T-helper 9 cell (primary cell): Measurements from ENCODE around the gene AMPD3.

Experiments used
- DNase-seq: peaks from one replicate; pipeline ENCODE4 v3.0.0-alpha.2; 2020

AMPD3 gene

DNA sequence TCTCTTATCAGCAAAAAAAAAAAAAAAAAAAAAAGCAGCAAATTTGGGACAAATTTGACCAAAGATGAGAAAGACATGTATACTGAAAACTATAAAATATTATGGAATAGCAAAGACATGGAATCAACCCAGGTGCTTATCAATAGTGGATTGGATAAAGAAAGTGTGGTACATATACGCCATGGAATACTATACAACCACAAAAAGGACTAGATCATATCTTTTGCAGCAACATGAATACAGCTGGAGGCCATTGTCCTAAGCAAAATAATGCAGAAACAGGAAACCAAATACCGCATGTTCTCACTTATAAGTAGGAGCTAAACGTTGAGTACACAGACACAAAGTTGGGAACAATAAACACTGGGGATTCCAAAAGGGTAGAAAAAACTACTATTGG, 87.7 kb downstream of the AMPD3 start:
- no peak for DNase-seq

DNA sequence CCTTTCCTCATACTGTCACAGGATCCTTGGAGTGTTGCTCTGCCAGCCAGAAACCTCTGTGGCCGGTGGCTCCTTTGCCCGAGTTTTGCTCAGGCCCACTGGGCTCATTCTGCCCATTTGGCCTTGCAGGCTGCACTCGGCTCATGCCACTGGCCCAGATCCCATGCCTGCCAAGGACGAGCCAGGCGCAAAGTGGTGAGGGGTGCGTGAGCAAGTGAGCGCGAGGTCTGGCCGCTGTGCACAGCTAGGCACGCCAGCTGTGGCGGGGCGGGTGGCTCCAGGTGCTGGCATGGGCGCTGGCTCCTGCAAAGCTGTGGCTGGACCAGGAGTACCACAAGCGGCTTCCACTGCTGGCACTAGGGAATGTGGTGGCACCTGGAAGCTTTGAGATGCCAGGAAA, 88.7 kb downstream of the AMPD3 start:
- no peak for DNase-seq

DNA sequence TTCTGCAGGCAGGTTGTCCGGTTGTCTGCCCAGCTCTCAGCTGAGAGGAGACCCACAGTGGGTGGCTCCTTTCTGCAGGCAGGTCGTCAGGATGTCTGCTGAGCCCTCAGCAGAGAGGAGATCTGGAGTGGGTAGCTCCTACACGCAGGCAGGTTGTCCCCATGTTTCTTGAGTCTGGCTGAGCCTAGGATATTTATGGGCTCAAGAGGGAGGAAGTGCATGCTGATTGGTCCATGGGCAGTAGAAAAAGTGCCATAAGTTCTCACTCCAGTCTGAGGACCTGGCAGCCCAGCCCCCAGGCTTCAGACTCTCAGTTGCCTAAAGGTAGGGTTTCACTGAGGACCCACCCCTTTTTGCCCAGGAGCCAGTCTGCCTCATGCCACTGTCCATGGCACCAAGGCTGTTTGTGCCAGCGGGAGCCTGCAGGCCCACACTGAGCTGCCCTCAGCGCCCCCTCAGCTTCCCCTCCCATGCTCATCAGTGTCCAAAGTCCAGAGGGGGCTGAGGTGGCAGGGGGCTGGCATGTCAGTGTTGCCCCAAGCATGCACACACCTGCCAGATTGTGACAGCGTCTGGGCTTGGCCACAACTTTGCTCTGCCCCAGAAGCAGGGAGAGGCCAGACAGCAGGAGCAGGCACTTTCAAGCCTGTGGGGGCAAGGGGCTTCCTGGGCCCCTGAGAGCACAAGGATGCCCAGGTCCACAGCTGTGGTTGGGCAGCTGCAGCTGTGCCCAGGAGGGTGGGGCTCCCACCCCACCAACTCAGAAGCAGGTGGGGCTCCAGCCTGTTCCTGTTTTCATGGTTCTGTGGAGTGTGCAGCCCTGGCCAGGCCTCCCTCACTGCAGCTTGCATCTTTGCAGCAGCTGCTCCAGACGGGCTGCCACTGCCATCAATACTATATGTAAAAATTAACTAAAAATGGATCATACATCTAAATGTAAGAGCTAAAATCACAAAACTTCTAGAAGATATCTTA, 89.7 kb downstream of the AMPD3 start:
- no peak for DNase-seq

DNA sequence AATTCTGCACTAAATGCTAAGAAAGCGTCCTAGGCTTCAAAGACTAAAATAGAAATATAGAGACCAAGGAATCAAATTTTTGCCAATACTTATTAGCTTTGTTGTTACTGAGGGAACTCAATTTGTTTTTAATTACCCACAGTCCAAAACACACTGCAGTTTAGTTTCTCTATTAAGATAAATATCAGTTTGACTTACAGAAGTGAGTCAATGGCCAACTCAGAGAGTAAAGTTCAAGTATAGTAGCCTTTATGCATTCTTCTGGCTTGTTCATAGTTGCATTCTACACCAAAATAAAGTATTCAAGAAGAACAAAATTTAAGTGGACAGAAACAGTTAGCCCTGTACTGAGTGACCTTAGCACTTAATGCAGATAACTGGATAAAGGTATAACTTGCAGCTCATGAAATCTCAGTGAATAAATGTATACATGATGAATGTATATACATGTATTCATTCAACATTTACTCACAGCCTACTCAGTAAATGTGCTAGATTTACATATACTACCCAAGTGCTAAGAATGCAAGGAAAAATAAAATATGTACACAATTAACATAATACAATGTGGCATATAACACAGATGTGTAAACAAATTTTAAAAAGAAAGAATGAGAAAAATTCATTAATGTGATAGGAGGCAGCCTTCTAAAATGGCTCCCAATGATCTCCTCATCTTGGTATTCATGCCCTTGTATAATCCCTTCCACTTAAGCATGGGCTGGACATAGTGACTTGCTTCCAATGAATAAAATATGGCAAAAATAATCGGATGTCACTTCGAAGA, 95.6 kb downstream of the AMPD3 start:
- no peak for DNase-seq

DNA sequence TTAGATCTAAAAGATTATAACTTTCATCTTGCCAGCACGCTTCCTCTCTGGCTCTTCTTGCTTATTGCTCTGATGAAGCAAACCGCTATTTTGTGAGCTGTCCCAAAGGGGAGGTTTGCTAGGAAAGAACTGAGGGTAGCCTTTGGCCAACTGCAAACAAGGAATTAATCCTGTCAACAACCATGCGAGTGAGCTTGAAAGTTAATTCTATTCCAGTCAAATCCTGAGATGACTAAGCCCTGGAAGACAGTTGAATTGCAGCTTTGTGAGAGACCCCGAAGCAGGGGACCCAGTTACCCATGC, 96.2 kb downstream of the AMPD3 start:
- DNase-seq: no peak

DNA sequence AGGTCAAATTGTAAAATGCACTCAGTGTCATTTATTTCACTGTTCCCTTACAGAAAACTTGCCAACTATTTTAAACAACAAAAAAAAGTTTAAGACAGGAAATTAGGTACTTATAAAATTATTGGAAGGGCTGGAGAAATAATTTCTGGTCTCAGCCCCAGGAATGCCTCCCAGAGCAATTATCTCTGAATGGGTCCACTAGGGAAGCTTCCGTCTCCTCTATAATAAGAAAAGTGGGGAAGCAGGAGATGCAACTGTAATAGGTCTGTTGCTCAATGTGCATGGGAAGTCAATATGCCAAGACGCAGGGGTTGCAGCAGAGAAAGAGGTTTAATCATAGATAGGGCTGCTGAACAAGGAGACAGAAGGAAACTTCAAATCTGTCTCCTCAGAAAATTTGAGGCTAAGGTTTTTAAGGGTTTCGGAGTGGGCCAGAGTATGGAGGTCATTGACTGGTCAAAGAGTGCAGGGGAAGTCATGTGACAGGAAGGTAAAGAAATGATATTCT, 96.8 kb downstream of the AMPD3 start:
- no peak for DNase-seq

DNA sequence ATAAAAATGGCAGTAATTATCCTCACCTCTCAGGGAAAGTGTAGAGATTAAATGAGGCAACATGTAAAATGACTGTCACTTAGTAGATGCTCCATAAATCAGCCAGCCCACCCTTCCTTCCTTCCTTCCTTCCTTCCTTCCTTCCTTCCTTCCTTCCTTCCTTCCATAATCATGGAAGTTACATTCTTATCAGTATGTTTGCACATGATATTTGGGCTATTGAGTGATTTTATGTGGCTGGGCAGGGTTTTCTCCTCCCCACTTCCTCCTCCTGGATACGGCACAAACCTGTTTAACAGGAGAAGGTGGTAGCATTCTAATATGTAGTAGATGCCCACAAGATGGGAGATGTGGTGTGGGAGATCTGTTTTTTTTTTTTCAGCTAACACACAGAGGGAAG, 101.5 kb downstream of the AMPD3 start:
- no peak for DNase-seq
